PFSK-1 (cell line): ENCODE measurements around the gene TBC1D22A.

Source experiments
- FOXP2 ChIP-seq: optimal IDR thresholded peaks from 2 replicates; pipeline ENCODE3; 2011; ENCODE audit warnings: borderline replicate concordance, control low read depth, inconsistent platforms; ENCODE audit not compliant: insufficient read depth; ENCODE audit errors: extremely low read length, extremely low read depth
- POLR2AphosphoS5 ChIP-seq: IDR thresholded peaks from 2 replicates; pipeline ENCODE4 v1.6.1; 2012; ENCODE audit warnings: low read depth, mild to moderate bottlenecking, control low read depth, low read length, moderate library complexity
- SIN3A ChIP-seq: IDR thresholded peaks from 2 replicates; pipeline ENCODE4 v1.6.1; 2012; ENCODE audit warnings: mild to moderate bottlenecking, low read length, moderate library complexity, borderline replicate concordance; ENCODE audit not compliant: insufficient read depth
- TAF1 ChIP-seq: IDR thresholded peaks from 2 replicates; pipeline ENCODE4 v1.6.1; 2012; ENCODE audit warnings: low read length, control low read depth, borderline replicate concordance; ENCODE audit not compliant: insufficient read depth
- TF ChIP-seq, protein P1 (sequence below), 2 experiments: IDR thresholded peaks; 2 replicates each; pipeline versions ENCODE4 v1.6.1 to v1.8.0; 2011 to 2012; ENCODE audit warnings: low read depth in 2 of 2, low read length in 2 of 2, control low read depth in 1 of 2, inconsistent platforms in 1 of 2, mild to moderate bottlenecking in 1 of 2, moderate library complexity in 1 of 2; ENCODE audit not compliant: insufficient read depth in 1 of 2

GRCh38 chr22:47020166-47020565 is 257.7 kb downstream of the TBC1D22A start:
- TF ChIP-seq SIN3A (no peak), TAF1 (no peak), FOXP2 (no peak), POLR2AphosphoS5 (no peak)
- TF ChIP-seq, protein P1, sequence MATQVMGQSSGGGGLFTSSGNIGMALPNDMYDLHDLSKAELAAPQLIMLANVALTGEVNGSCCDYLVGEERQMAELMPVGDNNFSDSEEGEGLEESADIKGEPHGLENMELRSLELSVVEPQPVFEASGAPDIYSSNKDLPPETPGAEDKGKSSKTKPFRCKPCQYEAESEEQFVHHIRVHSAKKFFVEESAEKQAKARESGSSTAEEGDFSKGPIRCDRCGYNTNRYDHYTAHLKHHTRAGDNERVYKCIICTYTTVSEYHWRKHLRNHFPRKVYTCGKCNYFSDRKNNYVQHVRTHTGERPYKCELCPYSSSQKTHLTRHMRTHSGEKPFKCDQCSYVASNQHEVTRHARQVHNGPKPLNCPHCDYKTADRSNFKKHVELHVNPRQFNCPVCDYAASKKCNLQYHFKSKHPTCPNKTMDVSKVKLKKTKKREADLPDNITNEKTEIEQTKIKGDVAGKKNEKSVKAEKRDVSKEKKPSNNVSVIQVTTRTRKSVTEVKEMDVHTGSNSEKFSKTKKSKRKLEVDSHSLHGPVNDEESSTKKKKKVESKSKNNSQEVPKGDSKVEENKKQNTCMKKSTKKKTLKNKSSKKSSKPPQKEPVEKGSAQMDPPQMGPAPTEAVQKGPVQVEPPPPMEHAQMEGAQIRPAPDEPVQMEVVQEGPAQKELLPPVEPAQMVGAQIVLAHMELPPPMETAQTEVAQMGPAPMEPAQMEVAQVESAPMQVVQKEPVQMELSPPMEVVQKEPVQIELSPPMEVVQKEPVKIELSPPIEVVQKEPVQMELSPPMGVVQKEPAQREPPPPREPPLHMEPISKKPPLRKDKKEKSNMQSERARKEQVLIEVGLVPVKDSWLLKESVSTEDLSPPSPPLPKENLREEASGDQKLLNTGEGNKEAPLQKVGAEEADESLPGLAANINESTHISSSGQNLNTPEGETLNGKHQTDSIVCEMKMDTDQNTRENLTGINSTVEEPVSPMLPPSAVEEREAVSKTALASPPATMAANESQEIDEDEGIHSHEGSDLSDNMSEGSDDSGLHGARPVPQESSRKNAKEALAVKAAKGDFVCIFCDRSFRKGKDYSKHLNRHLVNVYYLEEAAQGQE (IDR thresholded peaks at IDR 0.05; ENCODE audit: insufficient read depth in 1 of 2, low read depth in 2 of 2, low read length in 2 of 2): no peak
